GM12891 (cell line): ENCODE measurements around the gene APOBEC3C.
"Not testable (repeated sequence)": the region's sequence is repeated elsewhere in the genome, so short reads cannot be mapped to it uniquely, and the experiment has no call there.

ENCODE experiments used
- POLR2A ChIP-seq: IDR thresholded peaks from 2 replicates; pipeline ENCODE4 v1.6.1; 2011; ENCODE audit warnings: low read depth, low read length, control low read depth
- POLR2AphosphoS5 ChIP-seq: IDR thresholded peaks from 2 replicates; pipeline ENCODE4 v1.6.1; 2011; ENCODE audit warnings: low read depth, low read length, control low read depth
- SPI1 ChIP-seq: IDR thresholded peaks from 2 replicates; pipeline ENCODE4 v1.6.1; 2011; ENCODE audit warnings: low read depth, low read length, control low read depth
- TAF1 ChIP-seq: IDR thresholded peaks from 2 replicates; pipeline ENCODE4 v1.6.1; 2011; ENCODE audit warnings: low read depth, low read length, control low read depth

DNA sequence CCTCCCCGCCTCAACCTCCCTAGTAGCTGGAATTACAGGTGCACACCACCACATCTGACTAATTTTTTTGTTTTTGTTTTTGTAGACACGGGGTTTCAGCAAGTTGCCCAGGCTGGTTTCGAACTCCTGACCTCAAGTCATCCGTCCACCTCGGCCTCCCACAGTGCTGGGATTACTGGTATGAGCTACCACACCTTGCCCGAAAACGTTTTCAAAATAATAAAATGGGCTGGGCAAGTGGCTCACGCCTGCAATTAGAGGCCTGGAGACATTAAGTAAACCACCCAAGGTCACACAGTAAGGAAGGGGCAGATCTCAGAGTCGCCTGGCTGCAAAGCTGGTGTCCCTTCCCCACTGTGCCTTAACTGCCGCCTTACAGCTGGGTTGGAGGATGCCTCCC lies 33.5 kb upstream of the APOBEC3C start:
- not testable (repeated sequence) for TF ChIP-seq POLR2A, TAF1, POLR2AphosphoS5, SPI1
